H7 (cell line): ENCODE data around the gene ASB7. TPM values are rescaled to one million over a fixed set of nuclear protein-coding genes. Genes with fewer than 3 reads are reported as not detected.
A peak's percentile ranks its signal among the peaks of the same experiment; 100 is the strongest.
"Not testable (repeated sequence)": the region's sequence is repeated elsewhere in the genome, so short reads cannot be mapped to it uniquely, and the experiment has no call there.

Source experiments
- DNase-seq: peaks from one replicate; pipeline ENCODE4 v3.0.0; 2012
- H3K27me3 ChIP-seq: 2 replicates; pipeline ENCODE4 v1.6.0; 2011; ENCODE audit warnings: mild to moderate bottlenecking, low read length; ENCODE audit not compliant: control insufficient read depth, insufficient read depth
- H3K36me3 ChIP-seq: replicated peaks from 2 replicates; pipeline ENCODE4 v1.5.1; 2011; ENCODE audit warnings: low read length; ENCODE audit not compliant: control insufficient read depth, insufficient read depth
- H3K4me3 ChIP-seq: 2 replicates; pipeline ENCODE4 v1.5.1; 2011; ENCODE audit warnings: low read depth, mild to moderate bottlenecking, control low read depth, low read length, moderate library complexity; ENCODE audit not compliant: insufficient read depth
- total RNA-seq: library from RNA; depleted of rRNA; stranded (reverse); fragments of >200 nt; shearing (Covaris generic); gene quantifications from 2 replicates; pipeline ENCODE4 v1.2.3, GENCODE V29; 2014

The ASB7 gene
- total RNA-seq, 1 experiment from 2014 or later = 8.3 TPM

DNA sequence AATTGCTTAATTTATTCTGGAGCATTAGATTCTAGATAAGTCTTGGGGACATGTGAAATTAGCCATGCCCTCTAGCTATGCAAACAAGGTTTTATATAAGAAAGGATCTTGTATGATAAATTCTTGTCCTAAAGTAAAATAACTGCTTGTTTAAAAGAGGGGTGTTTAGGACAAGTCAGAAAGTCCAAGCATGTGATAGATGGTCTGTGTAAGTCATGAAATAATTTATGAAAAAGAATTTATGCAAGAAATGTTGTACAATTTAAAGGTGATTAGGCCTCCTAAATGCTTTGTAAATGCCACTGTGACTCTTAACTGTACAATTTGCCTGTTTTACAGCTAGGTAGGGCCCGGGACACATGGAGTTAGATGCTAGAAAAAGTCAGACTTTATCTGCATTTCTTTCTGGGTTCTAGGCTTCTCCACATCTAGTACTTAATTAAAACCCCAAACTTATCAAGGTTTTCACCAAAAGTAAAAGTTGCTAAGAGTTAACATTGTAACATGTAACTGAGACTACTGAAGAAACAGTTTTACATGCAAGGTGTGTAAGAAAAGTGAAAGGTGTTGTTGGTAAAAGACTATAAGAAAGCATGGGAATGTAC, 13.6 kb upstream of the ASB7 start:
- Histone ChIP-seq H3K36me3 (no peaks in the 10 kb centered on the region), H3K27me3 (no peaks in the 10 kb centered on the region), H3K4me3 (no peak overlapping the region)
- no peak for DNase-seq

DNA sequence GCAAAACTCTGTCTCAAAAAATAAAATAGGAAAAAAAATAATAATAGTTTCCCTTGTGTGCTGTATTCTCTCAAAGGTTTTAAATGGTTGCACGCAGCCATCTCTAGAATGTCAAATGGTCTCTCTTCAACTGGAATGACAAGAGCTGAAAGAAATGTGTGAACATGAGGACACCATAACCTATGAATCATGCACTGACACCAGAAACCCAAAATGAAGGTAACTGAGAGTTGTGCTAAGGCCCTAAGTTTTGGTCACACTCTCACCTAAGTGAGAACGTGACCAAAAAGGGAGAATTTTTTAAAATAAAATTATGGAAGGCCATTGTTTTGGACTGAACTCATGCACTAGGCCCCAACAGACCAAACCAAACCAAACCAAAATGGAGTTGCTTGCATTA, 11.2 kb upstream of the ASB7 start:
- not testable (repeated sequence) for H3K4me3 ChIP-seq, H3K27me3 ChIP-seq, DNase-seq, H3K36me3 ChIP-seq

DNA sequence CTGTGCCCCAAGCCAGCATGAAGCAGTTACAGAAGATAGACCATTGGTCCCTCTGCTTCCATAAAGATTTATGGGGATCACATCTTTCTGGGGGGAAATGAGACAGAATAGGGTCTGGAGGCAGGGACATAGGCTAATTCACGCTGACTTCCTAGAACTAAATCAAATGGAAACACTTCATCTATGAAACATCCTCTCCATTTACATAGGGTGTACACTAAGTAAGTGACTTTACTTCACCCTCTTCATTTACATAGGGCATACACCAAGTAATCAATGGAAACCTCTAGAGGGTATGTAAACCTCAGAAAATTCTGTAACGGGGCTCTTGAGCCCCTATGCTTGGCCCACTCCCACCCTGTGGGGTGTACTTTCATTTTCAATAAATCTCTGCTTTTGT, 10.6 kb upstream of the ASB7 start:
- H3K4me3 ChIP-seq = no peak overlapping the region
- H3K27me3 ChIP-seq = no peaks in the 10 kb centered on the region
- DNase-seq = no peak
- H3K36me3 ChIP-seq = no peaks in the 10 kb centered on the region

DNA sequence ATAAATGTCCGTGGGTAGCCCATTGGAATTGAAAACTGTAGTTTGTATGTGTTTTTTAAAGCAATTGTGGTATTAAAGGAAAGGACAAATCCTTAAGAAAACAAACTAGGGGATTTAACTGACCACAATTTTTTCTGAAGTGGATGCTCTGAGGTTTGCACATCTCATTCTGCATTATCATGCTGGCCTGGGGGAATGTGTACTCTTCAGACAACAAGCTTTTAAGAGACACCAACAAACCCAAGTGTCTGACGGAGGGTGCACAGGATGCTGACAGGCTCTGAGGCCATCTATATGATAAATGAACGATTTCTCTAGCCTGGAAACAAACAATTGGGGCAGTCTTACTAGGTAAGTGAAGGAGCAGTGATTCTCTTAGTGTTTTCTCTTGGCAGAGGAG, 9.5 kb upstream of the ASB7 start:
- no peak for DNase-seq
- Histone ChIP-seq H3K27me3 (no peaks in the 10 kb centered on the region), H3K4me3 (no peak overlapping the region), H3K36me3 (no peaks in the 10 kb centered on the region)

DNA sequence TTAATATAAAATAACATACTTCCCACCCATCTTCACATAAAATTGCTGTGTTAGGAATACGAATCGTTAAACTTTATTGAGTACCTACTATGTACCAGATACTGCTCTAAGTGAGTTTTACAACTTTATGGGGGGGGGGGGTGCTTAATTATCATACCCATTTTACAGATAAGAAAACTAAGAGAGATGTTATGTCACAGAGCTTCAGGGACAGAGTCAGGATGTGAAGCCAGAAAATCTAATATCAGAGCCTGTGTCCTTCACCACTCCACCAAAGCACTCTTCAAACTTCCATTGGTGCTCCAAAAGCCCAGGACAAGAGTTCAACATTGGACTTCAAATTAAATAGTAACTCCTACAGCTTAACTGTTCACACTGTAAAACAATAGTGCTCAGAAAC, 9.0 kb upstream of the ASB7 start:
- no peak for DNase-seq
- Histone ChIP-seq H3K36me3 (no peaks in the 10 kb centered on the region), H3K4me3 (no peak overlapping the region)

DNA sequence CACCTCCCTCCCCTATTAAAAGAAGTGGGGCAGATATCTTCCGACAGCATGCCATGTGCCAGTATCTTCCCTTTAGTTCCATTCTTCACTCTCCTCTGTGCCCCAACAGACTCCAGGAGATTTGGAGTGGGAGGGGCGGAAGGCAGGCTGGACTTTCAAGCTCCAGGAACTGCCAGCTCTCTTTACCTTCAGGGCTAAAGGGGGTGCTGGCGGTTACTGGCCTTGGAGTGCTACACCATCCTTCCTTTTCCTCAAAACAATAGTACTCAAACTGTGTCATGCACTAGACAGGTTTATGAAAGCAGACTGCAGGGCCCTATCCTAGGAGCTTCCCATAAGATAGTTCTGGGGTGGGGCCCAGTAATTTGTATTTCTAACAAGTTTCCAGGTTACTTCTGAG, 6.4 kb upstream of the ASB7 start:
- Histone ChIP-seq H3K4me3 (no peak overlapping the region), H3K36me3 (no peaks in the 10 kb centered on the region), H3K27me3 (no peaks in the 10 kb centered on the region)
- no peak for DNase-seq

More for the DNA sequence above, 9.0 kb upstream of the ASB7 start:
- no peaks in the 10 kb centered on the region for H3K27me3 ChIP-seq

DNA sequence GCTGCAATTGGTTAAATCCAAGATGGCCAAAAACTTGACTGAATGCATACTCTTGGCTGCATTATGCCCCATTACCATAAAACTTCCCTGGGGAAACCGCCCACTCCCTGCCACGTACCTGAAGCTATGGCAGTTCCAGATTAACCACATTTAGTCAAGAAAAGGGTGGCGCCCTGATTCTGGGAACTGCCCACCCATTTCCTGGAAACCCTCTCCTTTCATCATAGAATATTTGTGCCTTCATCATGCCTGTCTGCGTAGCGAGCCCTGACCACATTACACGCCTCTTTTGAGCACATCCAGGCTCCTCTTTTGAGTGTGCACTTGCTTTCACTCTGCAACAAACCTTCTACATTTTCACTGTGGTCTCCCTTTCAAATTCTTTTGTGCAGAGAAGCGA, 5.6 kb upstream of the ASB7 start:
- Histone ChIP-seq H3K27me3 (no peaks in the 10 kb centered on the region), H3K4me3 (no peak overlapping the region), H3K36me3 (no peaks in the 10 kb centered on the region)
- DNase-seq = no peak

DNA sequence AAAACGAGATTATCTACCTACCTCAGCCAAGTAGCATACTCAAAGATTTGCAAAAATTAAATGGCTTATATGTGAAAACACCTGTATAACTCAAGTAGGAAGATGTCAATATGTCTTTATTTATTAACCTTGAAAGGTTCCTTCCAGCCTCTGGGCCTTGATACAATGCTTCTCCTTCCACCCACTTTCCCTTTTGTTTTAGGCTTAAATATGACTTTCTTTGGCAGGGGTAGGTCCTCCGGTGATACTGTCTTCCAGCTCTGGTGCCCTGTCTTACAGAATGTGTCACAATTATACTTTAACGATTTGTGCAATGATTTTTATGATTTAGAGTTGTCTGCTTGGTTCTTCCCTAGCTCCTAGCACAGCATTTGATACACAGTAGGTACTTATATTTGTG, 4.5 kb upstream of the ASB7 start:
- no peak for DNase-seq
- H3K4me3 ChIP-seq = no peak overlapping the region
- no peaks in the 10 kb centered on the region for H3K36me3 ChIP-seq
- no peaks in the 10 kb centered on the region for H3K27me3 ChIP-seq

DNA sequence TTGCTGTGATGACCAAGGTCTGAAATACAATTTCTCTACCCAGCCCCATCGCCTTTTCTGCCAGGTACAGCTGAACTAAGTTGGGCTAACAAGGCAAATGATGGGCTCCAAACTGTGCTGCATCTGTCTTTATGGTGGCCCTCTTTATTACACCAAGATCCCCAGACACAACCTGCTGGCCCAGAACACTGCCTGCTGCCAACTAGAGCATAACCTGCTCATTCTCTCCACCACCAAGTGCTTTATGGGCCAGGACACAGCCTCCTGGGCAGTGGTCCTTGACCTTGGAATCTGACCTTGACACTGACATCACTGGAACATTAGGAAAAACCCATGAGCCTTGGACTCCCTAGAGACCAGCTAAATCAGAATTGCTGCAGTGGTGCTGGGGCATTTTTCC, 3.7 kb upstream of the ASB7 start:
- Histone ChIP-seq H3K4me3 (no peak overlapping the region), H3K36me3 (no peaks in the 10 kb centered on the region), H3K27me3 (no peaks in the 10 kb centered on the region)
- no peak for DNase-seq

DNA sequence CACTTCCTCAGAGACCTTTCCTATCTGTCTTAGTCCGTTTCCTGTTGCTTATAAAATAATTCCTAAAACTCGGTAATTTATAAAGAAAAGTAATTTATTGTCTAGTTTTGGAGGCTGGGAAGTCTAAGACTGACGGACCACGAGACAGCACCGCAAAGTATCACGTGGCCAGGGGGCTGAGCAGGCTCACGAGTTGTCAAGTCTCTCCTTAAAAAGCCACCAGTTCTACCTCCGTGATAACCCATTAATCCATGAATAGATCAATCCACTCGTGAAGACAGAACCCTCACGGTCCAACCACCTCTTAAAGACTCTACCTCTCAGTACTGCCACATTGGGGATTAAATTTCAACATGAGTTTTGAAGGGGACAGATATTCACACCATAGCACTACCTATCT, 1.2 kb upstream of the ASB7 start:
- H3K4me3 ChIP-seq = peak overlapping the region; percentile 90
- H3K36me3 ChIP-seq = no peaks in the 10 kb centered on the region
- DNase-seq = no peak
- no peaks in the 10 kb centered on the region for H3K27me3 ChIP-seq

DNA sequence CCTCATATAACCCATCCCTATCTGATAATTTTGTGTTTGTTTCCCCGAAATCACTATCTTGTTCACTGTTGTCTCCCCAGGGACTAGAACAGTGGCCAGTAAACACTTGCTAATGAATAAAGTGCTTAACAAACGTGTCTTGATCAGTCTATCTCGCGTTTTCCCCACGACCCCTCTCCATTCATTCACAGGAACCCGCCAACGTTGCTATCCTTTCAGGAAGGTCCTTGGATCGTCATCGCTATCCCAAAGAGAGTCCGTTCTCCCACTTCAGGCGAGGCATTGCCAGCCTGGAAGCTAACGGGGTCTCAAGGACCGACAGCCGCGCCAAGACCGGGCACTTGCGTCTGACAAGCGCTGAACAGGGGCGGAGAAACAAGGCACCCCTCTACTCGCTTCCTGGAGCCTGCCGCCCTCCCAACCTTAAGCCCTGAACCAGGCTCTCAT, 749 bp upstream of the ASB7 start:
- Histone ChIP-seq H3K4me3 (peak overlapping the region; percentile 90), H3K36me3 (no peaks in the 10 kb centered on the region), H3K27me3 (no peaks in the 10 kb centered on the region)
- no peak for DNase-seq

DNA sequence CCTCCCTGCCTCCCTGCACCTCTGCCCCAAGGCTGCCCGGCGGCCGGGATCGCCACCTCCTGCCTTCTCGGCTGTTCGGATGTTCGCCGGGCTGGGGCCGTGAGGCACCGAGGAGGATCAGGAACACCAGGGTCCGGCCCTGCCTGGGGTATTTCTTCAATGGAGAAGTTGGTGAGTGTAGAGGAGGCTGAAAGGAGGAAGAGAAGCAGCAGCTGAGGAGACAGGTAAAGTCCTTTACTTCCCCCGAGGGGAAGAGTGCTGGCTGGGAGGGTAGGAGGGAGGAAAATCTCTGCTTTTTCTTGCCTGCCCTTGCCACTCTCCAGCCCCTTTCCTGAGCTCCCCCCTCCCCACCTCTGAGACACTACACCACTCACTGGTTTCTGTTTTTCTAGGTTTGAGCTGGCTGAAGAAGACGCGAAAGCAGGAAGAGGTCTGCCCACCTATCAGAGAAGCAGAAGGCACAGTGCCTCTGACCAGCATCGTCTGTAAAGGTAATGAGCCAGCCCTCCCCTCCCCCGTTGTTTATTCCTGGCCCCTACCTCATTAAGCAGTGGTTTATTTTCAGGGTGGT, 519 bp downstream of the ASB7 start:
- no peaks in the 10 kb centered on the region for H3K36me3 ChIP-seq
- DNase-seq = peak; percentile 39
- no peaks in the 10 kb centered on the region for H3K27me3 ChIP-seq
- H3K4me3 ChIP-seq = peak overlapping the region; percentile 86

DNA sequence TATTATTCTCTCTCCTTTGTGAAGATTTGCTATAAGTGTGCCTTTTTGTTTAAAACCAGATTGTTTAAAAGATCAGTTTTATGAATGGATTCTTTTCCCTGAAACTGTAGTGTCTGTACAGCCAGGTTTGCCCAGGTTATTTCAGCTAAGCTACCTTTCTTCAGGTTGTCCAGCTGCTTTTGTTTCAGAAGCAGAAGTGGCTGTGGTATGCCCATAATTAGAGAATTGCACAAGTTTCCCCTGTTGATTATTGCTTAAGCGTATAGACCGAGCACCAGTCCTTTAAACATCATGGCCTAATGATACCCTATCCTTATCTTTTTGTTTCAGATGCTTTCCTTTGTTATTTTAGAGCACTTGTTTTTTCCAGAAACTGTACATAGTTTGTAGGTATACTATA, 10.2 kb downstream of the ASB7 start:
- no peaks in the 10 kb centered on the region for H3K27me3 ChIP-seq
- no peak for DNase-seq
- H3K4me3 ChIP-seq = no peak overlapping the region
- H3K36me3 ChIP-seq = peaks cover 4% of the 10 kb centered on the region

DNA sequence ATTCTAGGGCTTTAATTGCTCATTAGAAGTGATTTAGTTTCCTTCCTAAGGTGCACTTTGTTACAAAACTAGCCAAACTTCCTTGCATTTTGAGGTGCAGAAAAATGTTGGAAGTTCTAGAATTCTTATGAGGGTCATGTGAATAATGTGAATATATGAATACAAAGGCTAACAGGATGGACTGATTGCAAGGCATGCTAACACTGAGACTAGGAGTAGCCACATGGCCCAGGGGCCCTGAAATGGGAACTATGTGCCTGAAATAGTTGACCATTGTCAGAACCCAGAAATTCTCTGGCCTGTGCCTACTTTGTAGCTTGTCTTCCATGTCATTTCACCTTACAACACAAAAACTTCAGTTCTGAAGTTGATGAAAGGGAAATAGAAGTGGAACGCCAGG, 10.8 kb downstream of the ASB7 start:
- Histone ChIP-seq H3K4me3 (no peak overlapping the region), H3K27me3 (no peaks in the 10 kb centered on the region), H3K36me3 (peaks cover 4% of the 10 kb centered on the region)
- no peak for DNase-seq

DNA sequence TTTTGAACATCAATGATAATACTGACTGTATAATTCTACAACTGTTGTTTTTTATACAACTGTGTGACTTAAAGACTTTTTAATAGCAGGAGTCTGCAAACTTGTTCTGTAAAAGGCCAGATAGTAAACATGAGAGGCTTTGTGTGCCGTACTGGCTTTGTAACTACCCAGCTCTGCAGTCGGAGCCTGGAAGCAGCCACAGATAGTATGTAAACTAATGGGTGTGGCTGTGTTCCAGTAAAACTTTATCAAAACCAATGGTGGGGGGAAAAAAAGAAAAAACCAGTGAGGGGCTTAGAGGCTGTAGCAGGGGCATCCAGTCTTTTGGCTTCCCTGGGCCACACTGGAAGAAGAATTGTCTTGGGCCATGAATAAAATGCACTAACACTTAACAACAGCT, 11.9 kb downstream of the ASB7 start:
- Histone ChIP-seq H3K27me3 (no peaks in the 10 kb centered on the region), H3K4me3 (no peak overlapping the region), H3K36me3 (peaks cover 4% of the 10 kb centered on the region)
- DNase-seq = no peak

DNA sequence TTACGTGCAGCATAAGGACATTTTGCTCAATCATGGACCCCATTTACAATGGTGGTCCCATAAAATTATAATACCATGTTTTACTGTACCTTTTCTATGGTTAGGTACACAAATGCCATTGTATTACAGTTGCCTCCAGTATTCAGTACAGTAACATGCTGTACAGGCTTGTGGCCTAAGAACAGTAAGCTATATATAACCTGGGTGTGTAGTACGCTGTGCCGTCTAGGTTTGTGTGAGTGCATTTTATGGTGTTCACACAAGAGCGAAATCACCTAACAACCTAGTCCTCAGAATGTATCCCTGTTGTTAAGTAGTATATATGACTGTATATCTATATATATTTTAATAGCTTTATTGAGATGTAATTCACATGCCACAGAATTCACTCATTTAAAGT, 12.5 kb downstream of the ASB7 start:
- no peak for DNase-seq
- Histone ChIP-seq H3K4me3 (no peak overlapping the region), H3K36me3 (peaks cover 4% of the 10 kb centered on the region), H3K27me3 (no peaks in the 10 kb centered on the region)
